Vagina (tissue), 2 donors: ENCODE measurements around the gene EMC10. TPM values are rescaled to one million over a fixed set of nuclear protein-coding genes. Genes with fewer than 3 reads are reported as not detected.
"Not testable (repeated sequence)": the region's sequence is repeated elsewhere in the genome, so short reads cannot be mapped to it uniquely, and the experiment has no call there.

Experiments used
- DNase-seq, 2 donors: peaks; one replicate each; pipeline ENCODE4 v3.0.0-alpha.2; 2017; ENCODE audit errors: extremely low spot score in 2 of 2
- H3K27ac ChIP-seq: fragments of 200-600 bp; sonication (generic); one replicate; pipeline ENCODE4 v1.5.1; 2019
- H3K27me3 ChIP-seq: fragments of 200-600 bp; sonication (generic); one replicate; pipeline ENCODE4 v1.5.1; 2019
- H3K36me3 ChIP-seq, 2 donors: fragments of 200-600 bp; sonication (generic); one replicate each; pipeline ENCODE4 v1.5.1; 2017 to 2019
- H3K4me1 ChIP-seq: fragments of 200-600 bp; sonication (generic); one replicate; pipeline ENCODE4 v1.5.1; 2019
- H3K4me3 ChIP-seq, 2 donors: fragments of 200-600 bp; sonication (generic); 1 replicate in 1 of 2; 2 replicates in 1 of 2; pipeline ENCODE4 v1.5.1; 2016 to 2019
- H3K9me3 ChIP-seq: fragments of 200-600 bp; sonication (generic); one replicate; pipeline ENCODE4 v1.5.1; 2019
- POLR2A ChIP-seq, 2 donors: fragments of 450-650 bp; IDR thresholded peaks; one replicate each; pipeline ENCODE4 v1.6.1; 2017; ENCODE audit warnings: antibody characterized with exemption in 2 of 2, mild to moderate bottlenecking in 2 of 2, moderate library complexity in 2 of 2
- POLR2AphosphoS5 ChIP-seq, 2 donors: sonication (generic); formaldehyde crosslinking; IDR thresholded peaks; one replicate each; pipeline ENCODE4 v1.9.0; 2017; ENCODE audit warnings: antibody characterized with exemption in 2 of 2, mild to moderate bottlenecking in 2 of 2, low read depth in 1 of 2; ENCODE audit not compliant: insufficient read depth in 1 of 2
- intact Hi-C: fragments of 100-400 bp; cut with DNase I; formaldehyde crosslinking; loops from one replicate; pipeline ENCODE4 v1.15.1; 2023
- total RNA-seq: library from RNA; depleted of rRNA; stranded (reverse); fragments of >200 nt; gene quantifications from one replicate; pipeline ENCODE4 v1.2.3, GENCODE V29; 2016
- TF ChIP-seq, protein P1 (sequence below), 3 experiments: fragments of 450-650 bp in 2 of 3; fragments of 200-600 bp in 1 of 3; sonication (generic) in 1 of 3; IDR thresholded peaks; one replicate each; pipeline ENCODE4 v1.5.1; 2017 to 2019; ENCODE audit warnings: antibody characterized with exemption in 3 of 3, mild to moderate bottlenecking in 2 of 3, moderate library complexity in 2 of 3

EMC10 gene
- total RNA-seq, 1 donor from 2014 or later, result 33.1 TPM

DNA sequence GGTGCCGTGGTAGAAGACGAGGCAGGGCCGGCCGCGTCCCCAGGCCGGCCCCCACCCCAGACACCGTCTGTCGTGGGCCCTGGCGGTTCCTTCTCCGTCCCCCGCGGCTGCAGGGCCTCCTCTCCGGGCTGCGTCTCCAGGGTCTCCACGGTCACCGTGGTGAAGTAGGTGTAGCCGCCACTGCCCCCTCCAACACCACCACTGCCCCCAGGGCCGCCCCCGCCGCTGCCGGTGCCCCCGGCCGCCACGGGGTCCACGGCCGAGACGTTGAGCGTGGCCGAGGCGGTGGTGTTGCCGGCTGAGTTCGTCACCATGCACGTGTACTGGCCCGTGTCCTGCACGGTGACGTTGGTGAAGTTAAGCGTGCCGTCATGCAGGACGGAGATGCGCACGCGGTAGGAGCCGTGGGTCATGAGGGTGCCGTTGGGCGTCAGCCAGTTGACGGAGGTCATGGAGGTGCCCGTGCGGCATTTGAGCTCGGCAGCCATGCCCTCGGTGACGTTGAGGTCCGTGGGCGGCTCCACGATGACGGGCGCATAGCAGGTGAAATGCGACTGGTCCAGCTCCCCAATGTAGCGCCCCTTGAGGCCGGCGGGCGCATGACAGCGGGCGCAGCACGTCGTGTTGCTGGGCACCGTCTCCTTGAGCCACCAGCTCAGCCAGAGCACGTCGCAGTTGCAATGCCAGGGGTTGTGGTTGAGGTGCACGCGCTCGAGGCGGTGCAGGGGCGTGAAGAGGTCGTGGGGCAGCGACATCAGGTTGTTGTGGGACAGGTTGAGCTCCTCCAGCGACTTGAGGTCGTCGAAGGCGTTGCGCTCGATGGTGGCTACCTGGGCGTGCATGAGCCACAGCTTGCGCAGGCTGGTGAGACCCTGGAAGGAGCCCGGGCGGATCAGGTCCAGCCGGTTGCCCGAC lies 42.0 kb downstream of the EMC10 start:
- no peak overlapping the region for H3K4me3 ChIP-seq
- no peak for TF ChIP-seq POLR2AphosphoS5 (IDR thresholded peaks at IDR 0.05; ENCODE audit: insufficient read depth in 1 of 2, low read depth in 1 of 2)
- no peak for TF ChIP-seq POLR2A (IDR thresholded peaks at IDR 0.05)
- TF ChIP-seq, protein P1, sequence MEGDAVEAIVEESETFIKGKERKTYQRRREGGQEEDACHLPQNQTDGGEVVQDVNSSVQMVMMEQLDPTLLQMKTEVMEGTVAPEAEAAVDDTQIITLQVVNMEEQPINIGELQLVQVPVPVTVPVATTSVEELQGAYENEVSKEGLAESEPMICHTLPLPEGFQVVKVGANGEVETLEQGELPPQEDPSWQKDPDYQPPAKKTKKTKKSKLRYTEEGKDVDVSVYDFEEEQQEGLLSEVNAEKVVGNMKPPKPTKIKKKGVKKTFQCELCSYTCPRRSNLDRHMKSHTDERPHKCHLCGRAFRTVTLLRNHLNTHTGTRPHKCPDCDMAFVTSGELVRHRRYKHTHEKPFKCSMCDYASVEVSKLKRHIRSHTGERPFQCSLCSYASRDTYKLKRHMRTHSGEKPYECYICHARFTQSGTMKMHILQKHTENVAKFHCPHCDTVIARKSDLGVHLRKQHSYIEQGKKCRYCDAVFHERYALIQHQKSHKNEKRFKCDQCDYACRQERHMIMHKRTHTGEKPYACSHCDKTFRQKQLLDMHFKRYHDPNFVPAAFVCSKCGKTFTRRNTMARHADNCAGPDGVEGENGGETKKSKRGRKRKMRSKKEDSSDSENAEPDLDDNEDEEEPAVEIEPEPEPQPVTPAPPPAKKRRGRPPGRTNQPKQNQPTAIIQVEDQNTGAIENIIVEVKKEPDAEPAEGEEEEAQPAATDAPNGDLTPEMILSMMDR (IDR thresholded peaks at IDR 0.05), result no peak
- no peaks in the 10 kb centered on the region for H3K4me1 ChIP-seq
- DNase-seq, result no peak
- H3K36me3 ChIP-seq, result no peaks in the 10 kb centered on the region
- no peak overlapping the region for H3K27ac ChIP-seq
- no peaks in the 10 kb centered on the region for H3K9me3 ChIP-seq
- no peaks in the 10 kb centered on the region for H3K27me3 ChIP-seq
- intact Hi-C loops, result no loop called here

DNA sequence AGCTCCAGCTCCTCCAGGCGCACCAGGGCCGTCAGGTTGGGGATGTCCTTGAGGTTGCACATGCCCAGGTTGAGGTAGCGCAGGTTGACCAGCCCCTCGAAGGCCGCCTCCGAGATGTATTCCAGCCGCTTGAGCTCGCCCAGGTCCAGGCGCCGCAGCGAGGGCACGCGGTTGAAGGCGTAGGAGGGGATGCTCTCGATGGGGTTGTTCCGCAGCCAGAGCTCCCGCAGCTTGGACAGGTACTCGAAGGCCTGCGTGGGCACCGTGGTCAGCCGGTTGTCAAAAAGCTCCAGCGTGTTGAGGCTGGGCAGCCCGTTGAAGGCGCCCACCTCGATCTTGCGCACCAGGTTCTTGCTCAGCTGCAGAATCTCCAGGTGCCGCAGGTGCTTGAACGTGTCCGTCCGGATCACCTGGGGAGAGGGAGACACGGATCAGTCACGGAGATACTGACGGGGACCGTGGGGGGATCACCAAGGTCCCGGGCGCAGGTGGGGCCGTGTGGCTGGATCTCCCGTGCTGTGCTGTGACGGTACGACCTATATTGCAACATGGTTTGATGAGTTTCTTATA lies 42.8 kb downstream of the EMC10 start:
- Histone ChIP-seq H3K27me3 (no peaks in the 10 kb centered on the region), H3K9me3 (no peaks in the 10 kb centered on the region), H3K36me3 (no peaks in the 10 kb centered on the region), H3K4me3 (no peak overlapping the region), H3K27ac (no peak overlapping the region), H3K4me1 (no peaks in the 10 kb centered on the region)
- intact Hi-C loops, result no loop called here
- TF ChIP-seq, protein P1 (IDR thresholded peaks at IDR 0.05), result no peak
- no peak for TF ChIP-seq POLR2AphosphoS5 (IDR thresholded peaks at IDR 0.05; ENCODE audit: insufficient read depth in 1 of 2, low read depth in 1 of 2)
- DNase-seq, result no peak

DNA sequence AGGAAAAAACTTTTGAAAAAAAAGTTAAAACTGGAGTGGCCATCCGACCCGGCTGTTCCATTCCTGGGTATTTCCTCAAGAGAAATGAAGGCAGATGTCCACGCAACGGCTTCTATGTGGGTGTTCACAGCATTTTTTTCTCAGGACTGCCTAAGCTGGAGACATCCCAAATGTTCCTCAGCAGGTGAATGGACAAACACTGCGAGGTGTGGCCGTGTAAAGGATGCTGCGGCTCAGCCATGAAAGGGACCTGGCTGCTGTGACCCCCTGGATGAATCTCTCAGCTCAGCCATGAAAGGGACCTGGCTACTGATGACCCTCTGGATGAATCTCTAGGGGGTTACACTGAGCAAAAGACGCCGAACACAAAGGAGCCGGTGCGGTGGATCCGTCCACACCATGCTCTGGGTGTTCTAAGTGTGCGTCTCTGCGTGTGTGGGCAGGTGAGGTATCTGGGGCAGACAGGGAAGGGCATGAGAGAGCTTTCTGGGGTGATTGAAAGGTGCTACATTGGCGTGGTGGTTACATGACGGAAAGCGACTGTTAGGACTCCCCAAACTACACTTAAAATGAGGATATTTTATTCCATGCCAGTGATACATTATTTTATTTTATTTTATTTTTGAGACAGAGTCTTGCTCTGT lies 44.6 kb downstream of the EMC10 start:
- H3K4me1 ChIP-seq, result no peaks in the 10 kb centered on the region
- no peaks in the 10 kb centered on the region for H3K36me3 ChIP-seq
- TF ChIP-seq, protein P1 (IDR thresholded peaks at IDR 0.05), result no peak
- no peak for TF ChIP-seq POLR2AphosphoS5 (IDR thresholded peaks at IDR 0.05; ENCODE audit: insufficient read depth in 1 of 2, low read depth in 1 of 2)
- no peak for TF ChIP-seq POLR2A (IDR thresholded peaks at IDR 0.05)
- H3K27me3 ChIP-seq, result no peaks in the 10 kb centered on the region
- intact Hi-C loops, result no loop called here
- no peak overlapping the region for H3K4me3 ChIP-seq
- DNase-seq, result no peak
- H3K27ac ChIP-seq, result no peak overlapping the region
- H3K9me3 ChIP-seq, result no peaks in the 10 kb centered on the region

DNA sequence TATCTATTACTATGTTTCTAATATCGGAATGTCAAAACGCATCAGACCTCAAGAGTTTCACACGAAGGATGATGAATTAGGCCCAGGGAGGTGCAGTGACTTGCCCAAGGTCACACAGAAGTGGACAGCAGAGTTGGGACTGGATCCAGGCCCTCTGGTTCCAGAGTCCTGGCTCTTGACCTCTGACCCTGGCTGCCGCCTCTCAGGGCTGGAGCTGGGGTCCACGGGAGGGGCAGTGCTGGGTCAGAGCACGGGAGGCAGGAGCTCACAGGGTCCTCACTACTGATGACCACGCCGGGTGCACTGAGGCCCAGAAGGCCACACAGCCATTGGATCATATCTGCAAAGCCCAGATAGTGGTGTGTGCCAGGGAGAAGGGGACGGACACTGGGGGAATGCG lies 46.6 kb downstream of the EMC10 start:
- TF ChIP-seq POLR2A (IDR thresholded peaks at IDR 0.05) (no peak), POLR2AphosphoS5 (IDR thresholded peaks at IDR 0.05; ENCODE audit: insufficient read depth in 1 of 2, low read depth in 1 of 2) (no peak)
- TF ChIP-seq, protein P1 (IDR thresholded peaks at IDR 0.05), result no peak
- intact Hi-C loops, result no loop called here
- Histone ChIP-seq H3K4me3 (no peak overlapping the region), H3K27me3 (no peaks in the 10 kb centered on the region), H3K4me1 (no peaks in the 10 kb centered on the region), H3K36me3 (no peaks in the 10 kb centered on the region), H3K9me3 (no peaks in the 10 kb centered on the region), H3K27ac (no peak overlapping the region)
- no peak for DNase-seq

DNA sequence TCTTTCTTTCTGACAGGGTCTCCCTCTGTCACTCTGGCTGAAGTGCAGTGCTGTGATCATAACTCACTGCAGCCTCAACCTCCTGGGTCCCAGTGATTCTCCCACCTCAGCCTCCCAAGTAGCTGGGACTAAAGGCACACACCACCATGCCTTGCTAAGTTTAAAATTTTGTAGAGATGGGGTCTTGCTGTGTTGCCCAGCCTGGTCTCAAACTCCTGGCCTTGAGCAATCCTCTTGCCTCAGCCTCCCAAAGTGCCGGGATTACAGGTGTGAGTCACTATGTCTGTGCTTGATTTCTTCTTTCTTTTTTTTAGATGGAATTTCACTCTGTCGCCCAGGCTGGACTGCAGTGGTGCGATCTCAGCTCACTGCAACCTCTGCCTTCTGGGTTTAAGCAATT lies 51.7 kb downstream of the EMC10 start:
- intact Hi-C loops, H3K27ac ChIP-seq: not testable (repeated sequence)

More for the DNA sequence above, 51.7 kb downstream of the EMC10 start:
- H3K36me3 ChIP-seq, H3K27me3 ChIP-seq, H3K4me1 ChIP-seq, H3K9me3 ChIP-seq, H3K4me3 ChIP-seq, DNase-seq: not testable (repeated sequence)
